ENCODE measurements around the gene CIAPIN1.
A peak's percentile ranks its signal among the peaks of the same experiment; 100 is the strongest.
"Not testable (repeated sequence)": the region's sequence is repeated elsewhere in the genome, so short reads cannot be mapped to it uniquely, and the experiment has no call there.

The CIAPIN1 gene

GRCh38 chr16:57403965-57404817 is 43.0 kb downstream of the CIAPIN1 start, which contains the start of gene CCL17:
Gene CCL17, plus strand, starts transcription at chr16:57404767. Its CDS starts 9,166 bp downstream, at chr16:57413933.
- ATAC-seq: no peak

GRCh38 chr16:57401943-57402640 is 45.1 kb downstream of the CIAPIN1 start:
- no peak for ATAC-seq

- not testable (repeated sequence) for ATAC-seq
Observed at GRCh38 chr16:57397493-57397892, 49.7 kb downstream of the CIAPIN1 start.

GRCh38 chr16:57396786-57397185 is 50.4 kb downstream of the CIAPIN1 start:
- no peak for ATAC-seq

GRCh38 chr16:57395026-57395425 is 52.2 kb downstream of the CIAPIN1 start:
- no peak for ATAC-seq

- ATAC-seq: no peak
Observed at GRCh38 chr16:57394444-57394843, 52.7 kb downstream of the CIAPIN1 start.

- ATAC-seq: no peak
Observed at GRCh38 chr16:57392694-57393093, 54.5 kb downstream of the CIAPIN1 start.

GRCh38 chr16:57391708-57392107 is 55.5 kb downstream of the CIAPIN1 start:
- ATAC-seq: no peak

GRCh38 chr16:57391300-57391699 is 55.9 kb downstream of the CIAPIN1 start:
- ATAC-seq: no peak

- ATAC-seq: no peak
Observed at GRCh38 chr16:57390636-57391295, 56.4 kb downstream of the CIAPIN1 start.

GRCh38 chr16:57389087-57389468 is 58.1 kb downstream of the CIAPIN1 start:
- ATAC-seq: no peak

GRCh38 chr16:57388359-57389086 is 58.7 kb downstream of the CIAPIN1 start:
- peak; percentile 41 to 68 for ATAC-seq

- peak in 1 of 2 donors; percentile 53 for ATAC-seq
Observed at GRCh38 chr16:57387598-57388354, 59.4 kb downstream of the CIAPIN1 start.

GRCh38 chr16:57386381-57386951 is 60.7 kb downstream of the CIAPIN1 start:
- ATAC-seq: no peak

GRCh38 chr16:57385083-57385482 is 62.1 kb downstream of the CIAPIN1 start:
- no peak for ATAC-seq

- ATAC-seq: no peak
Observed at GRCh38 chr16:57384248-57385070, 62.7 kb downstream of the CIAPIN1 start.

GRCh38 chr16:57383276-57384247 is 63.6 kb downstream of the CIAPIN1 start:
- no peak for ATAC-seq

GRCh38 chr16:57382535-57383275 is 64.5 kb downstream of the CIAPIN1 start:
- ATAC-seq: no peak

Measured in activated CD4-positive, CD25-positive, alpha-beta regulatory T cell treated with anti-CD3 and anti-CD28 coated beads, Interleukin-2, amount 50 U/mL, for 24 hours (primary cell).